Stimulated activated CD4-positive, alpha-beta T cell treated with anti-CD3 and anti-CD28 coated beads, Interleukin-4, amount 100 ng/mL, for 48 hours (primary cell): Measurements from ENCODE around the gene NHEJ1.

Experiments used
- DNase-seq, 2 donors: peaks; one replicate each; pipeline ENCODE4 v3.0.0-alpha.2; 2020; ENCODE audit warnings: low read depth in 2 of 2

NHEJ1 gene

DNA sequence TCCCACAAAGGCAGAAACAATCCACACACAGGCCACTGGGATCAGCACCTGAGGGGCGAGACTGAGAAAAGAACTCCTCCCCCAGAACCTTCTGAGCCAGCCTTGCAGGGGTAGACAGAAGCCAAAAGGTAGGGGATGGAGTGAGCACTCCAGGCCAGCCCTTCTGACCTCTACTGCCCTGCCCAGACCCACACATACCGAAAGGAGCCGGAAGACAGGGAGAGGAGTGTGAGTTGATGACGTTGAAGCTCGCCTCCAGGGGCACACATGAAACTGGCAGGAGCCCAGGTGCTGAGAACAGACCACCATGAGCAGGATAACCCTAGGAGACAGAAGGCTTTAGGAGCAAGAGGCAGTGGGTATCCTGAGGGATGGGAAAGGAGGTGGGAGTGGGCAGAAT lies 7.4 kb upstream of the NHEJ1 start:
- DNase-seq, result no peak

DNA sequence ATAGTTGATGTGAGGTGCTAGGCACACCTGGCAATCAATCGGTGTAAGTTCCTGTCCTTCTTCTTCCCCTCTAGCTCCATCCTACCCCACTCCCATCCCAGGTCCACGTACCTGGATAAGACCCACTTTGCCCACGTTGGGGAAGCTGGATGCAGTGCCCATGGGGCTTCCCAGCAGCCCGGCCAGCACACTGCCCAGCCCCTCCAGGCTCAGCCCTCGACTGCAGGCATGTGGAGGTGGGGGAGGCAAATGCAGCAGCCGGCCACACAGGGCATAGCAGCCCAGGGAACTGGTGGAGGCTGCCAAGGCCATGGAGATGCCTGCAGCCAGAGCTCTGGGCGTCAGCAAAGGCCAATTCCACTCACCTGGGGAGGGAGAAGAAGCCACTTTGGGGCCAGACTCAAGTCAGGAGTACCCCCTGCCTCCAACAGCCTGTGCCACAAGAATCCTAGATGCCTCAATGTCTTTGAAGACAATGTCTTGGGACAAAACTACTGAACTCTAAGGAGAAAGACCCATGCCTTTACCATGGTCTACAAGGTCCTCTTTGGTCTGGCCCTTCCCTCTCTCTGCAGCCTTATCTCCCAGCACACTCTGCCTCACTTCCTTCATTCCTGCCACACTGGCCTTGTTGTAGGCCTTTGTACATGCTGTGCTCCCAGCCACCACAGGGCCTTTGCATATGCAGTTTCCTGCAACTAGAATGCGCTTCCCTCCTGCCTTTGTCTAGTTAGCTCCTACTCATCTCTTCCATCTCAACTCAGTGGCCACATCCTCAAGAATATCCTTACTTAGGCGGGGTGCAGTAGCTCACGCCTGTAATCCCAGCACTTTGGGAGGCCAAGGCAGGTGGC lies 4.7 kb upstream of the NHEJ1 start:
- DNase-seq, result no peak

DNA sequence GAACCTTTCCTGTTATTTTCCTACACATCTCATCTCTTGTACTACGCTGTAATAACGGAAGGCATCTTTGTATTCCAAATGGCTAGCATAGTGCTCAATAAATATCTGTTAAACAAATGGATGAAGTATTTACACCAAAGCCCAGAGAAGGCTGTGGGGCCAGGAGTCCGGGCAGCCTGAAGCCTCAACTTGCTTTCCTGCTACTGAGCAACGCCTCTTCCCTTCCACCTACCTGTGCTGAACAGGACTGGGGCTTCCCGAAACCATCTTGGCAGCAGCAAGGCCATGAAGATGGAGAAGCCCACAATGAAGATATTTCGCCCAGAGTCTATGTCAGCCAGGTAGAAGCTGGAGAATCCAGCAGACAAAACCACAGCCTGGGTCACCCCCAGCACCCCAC lies 2.5 kb upstream of the NHEJ1 start:
- no peak for DNase-seq

DNA sequence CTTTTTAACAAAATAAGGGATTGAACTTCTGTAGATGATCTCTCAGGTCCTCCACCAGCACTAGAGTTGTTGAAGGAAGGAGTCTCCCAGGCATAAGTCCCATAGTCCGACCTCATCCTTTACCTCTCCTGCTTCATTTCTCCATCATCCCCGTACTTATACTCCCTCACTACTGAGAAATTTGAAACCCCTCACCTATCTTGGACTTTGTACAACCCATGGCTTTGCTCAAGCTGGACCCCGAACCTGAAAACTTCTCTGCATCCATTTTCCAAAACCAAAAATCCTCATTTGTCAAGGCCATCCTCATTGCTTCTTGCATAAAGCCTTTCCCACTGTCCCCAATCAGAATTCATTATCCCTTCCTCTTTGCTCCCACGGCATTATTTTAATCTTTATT lies 482 bp upstream of the NHEJ1 start:
- DNase-seq, result no peak

DNA sequence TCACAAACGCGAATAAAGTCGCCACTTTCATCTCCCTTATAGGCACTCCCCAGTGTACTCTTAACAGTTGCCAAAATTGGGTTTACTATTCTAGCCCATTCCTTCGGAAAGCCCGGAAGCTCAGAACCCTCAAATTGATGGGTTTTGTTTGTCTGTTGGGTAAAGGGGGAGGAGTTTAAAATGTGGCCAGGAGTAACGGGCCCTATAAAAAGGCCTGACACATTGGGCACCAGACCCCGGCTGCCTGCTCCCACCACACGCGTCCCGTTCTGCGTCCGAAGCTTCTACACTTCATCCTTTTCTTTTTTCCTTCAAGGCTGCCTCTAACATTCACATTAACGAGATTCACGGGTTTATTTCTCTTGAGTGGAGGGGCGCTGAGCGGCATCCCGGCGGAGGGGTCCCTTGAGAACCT lies 837 bp downstream of the NHEJ1 start:
- DNase-seq, result no peak

DNA sequence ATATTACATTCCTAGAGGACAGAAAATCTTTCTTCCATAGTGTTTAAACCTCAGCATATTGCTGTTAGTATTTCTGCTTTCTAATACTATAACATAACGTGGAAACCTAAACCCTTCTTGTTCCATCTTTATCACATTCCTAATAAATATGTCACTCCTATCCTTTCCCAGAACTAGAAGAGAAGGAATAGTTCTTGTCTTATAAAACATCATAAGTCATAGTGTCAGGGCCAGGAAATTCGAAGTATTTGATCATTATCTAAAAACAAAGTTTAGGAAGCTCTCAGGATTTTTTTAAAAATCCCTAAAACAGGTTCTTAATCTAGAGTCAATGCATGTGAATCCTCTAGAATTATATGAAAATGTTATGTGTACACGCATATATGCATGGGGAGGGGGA lies 2.0 kb downstream of the NHEJ1 start:
- DNase-seq, result no peak

DNA sequence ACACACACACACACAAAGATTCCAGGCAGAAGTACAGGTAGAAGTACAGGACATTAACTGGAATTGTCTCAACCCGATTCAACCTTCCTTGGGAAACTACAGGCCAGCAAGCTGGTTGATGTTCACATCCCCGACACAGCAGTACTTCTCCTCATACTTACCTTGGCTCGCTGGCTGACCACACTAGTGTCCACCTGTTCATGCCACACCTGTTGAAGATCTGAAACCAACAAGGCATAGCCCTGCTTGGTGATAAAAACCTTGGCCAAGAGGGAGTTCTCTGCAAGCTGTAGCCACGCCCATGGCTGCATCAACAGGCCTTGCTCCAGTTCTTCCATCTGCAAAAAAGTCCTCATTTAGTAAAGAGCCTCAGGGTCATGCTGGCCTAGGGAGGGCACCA lies 2.6 kb downstream of the NHEJ1 start:
- DNase-seq, result no peak

DNA sequence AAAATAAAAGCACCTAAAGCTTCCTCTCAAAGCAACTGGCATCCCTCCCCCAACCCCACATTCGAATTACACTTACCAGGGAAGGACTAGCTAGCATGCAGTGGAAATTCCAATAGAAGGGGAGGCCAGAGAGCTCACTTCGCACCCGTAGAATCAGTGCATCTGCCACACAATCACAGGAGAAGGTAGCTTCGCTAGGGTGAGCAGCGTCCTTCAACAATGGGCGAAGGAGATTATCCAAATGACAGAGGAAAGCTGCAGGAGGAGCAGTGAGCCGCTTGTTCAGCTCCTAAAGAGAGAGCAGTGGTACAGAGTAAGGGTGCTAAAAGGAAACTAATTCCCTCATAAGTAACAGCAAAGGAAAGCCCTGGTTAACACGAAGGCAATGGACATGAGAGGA lies 3.2 kb downstream of the NHEJ1 start:
- DNase-seq, result no peak

DNA sequence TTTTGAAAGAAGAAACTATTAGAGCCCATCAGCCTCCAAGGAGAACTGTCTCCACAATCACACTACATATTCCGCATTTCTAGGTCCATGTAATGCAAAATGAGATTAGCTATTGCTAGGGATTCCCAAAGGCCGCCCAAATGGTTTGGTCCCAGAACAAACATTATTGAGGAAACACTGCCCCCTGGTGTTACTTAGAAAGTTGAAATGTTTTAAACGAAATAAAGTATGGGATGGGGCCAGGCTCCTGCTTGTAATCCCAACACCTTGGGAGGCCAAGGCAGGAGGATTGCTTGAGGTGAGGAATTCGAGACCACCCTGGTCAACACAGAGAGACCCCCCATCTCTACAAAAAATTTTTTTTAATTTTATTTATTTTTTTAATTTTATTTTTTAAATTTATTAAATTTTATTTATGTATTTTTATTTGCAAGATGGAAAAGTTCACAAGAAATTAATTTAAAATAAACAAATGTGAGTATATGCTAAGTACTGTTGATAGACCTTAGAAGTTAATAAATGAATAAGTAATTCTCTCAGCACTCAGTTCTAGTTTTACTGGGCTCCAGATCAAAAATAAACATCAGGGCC lies 5.5 kb downstream of the NHEJ1 start:
- peak in 1 of 2 donors; percentile 8 for DNase-seq

DNA sequence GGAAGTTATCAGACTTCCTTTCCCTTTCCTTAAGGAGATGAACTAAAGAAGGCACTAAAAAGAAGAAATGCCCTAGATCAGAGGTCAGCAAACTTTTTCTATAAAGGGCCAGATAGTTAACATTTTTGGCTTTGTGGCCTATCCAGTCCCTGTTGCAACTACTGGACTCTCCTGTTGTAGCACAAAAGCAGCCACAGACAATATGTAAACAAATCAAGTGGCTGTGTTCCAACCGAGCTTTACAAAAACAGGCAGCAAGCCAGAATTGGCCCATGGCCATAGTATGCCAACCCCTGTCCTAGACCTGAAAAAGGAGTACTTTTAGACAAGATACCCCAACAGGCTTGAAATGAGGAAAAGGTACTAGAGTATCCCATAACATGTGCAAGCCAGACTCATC lies 10.9 kb downstream of the NHEJ1 start:
- no peak for DNase-seq

DNA sequence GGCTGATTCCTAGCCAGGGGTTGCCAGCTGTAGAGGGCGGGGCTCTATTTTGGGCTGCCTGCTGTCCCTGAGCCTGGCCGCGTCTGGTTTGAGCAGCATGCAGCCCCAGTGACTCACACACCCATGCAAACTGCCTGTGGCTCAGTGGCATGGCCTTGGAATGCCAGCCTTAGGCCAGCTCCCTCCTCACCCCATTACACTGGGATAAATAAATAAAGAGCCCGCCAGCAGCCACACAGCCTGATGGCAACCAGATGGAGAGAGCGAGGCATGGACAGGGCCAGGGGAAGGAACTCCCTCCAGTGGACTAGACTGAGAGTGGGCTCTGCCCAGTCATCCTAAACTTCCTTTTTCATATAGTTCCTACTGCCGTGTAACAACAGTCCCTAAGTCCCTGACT lies 18.3 kb downstream of the NHEJ1 start:
- no peak for DNase-seq

DNA sequence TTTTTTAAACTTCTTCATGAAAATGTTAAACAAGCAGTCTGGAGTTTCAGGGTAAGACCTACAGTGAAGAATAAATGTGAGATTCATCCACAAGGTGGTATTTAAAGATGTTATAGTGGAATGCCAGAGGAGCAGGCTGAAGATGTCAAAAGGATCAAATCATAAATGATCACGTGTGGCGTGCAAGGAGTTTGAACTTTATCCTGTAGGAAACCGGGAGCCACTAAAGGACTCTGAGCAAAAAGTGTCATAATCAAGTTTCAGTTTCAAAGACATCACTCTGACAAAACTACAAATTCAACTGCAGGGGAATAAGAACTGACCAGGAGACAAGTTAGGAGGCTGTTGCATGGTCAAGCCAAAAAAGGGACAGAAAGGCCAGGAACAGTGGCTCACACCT lies 19.9 kb downstream of the NHEJ1 start:
- DNase-seq, result no peak

DNA sequence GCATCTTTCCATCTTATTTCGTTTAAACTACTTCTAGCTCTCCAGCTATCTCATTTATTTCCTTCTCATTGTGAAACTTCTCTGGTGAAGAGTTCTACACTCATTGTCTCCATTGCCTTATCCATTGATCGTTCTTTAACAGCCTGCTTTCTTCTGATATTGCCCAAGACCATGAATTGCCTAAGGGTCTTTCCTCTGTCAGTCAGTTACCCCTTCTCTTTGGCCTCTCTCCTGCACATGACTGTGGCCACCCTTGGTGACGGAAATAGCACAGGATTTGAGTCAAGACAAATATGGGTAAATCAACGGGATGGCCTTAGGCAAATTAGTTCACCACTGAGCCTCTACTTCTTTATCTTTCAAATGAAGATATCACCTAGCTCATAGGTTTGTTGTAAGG lies 26.6 kb downstream of the NHEJ1 start:
- DNase-seq, result no peak

DNA sequence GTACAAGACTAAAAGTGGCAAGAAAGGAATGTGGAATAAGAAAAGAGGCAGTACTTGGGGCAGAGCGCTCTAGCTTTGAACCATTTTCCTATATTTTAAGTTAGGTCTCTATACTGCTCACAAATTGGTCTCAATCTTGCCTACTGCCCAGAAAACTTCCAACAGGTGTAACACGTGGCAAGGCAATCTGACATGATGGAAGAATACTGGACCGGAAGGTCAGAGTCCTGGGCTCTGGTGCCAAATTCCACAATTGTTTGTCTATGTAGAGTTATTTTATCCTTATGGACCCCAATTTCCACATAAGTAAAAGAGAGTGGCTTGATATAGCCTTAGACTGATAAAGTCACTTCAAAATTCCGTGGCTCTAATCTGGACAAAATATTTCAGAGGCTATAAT lies 28.9 kb downstream of the NHEJ1 start:
- no peak for DNase-seq

DNA sequence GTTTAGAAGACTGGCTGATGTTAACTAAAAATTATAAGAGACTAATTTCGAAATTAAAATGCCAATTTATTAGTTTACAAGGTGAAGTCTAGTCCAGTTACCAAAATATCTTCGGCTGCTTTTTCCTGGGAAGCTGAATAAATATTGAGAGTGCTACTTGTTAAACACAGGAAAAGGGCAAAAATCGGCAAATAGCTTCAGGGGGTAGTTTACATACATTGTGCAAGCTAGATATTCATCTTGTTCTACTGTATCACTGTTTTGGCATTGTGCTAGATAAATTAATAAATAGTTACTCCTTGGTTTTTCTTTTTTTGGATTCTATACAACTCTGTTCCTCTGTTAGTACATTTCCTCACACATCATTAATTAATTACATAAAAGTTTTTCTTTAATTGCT lies 29.3 kb downstream of the NHEJ1 start:
- no peak for DNase-seq

DNA sequence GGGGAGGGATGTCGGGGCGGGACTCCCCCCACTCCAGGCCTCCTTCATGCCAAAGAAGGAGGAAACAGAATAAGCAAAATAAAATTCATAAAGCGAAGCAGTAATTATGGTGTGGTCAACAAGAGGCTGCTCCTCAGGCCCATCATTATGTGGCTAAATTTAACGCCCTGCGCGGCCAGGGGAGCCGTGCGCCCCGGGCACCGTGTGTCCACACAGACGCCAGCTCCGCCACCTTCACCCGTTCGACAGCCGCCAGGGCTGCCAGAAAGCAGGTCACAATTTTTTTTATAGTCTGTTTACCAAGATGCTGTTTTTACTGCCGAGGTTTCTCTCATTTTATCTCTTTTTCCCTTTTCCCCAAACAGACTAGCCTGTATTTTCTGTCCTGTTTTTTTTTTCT lies 31.0 kb downstream of the NHEJ1 start:
- no peak for DNase-seq

DNA sequence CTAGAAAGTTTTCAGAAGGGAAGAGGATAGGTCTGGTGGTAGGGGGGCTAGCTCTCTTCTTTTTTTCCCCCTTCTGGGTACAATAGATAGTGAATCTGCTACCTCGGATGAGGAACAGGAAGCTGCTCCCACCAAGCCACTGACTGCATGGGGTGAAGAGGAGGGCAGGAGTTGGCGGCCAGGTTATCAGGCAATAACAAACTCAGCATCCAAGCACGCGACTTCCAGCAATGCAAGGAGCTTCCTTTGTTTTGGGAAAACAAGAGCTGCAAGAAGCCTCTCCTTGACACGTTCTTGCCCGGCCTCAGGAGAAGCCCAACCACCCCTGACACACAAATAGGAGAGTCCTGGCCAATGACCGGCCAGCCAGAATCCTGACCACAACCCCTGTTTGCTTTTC lies 32.2 kb downstream of the NHEJ1 start:
- DNase-seq, result no peak

DNA sequence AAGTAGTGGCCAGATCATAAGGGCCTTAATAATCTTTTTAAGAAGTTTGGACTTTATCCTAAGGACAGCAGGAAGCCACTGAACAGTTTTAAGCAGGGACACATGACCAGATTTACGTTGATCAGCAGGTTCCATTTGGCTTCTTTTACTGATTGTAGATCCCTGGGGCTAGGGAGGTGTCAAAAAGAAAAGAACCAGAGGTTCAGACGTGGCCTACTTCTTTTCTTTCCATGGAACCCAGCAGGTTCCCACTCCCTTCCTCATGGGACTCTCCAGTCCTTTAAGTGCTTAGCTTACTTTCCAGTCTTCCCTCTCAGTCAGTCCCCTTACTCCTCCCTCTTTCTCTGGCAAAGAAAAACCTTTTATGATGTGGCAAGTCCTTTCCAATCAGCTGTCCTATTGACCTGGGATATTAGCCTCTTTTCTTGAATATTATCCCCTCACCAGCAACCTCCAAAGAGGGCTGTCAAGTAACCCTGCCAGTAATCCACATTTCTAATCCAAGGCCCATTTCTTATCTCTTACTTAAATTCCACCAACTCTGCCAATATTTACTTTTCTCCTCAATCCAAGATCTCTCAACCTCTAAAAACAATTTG lies 33.5 kb downstream of the NHEJ1 start:
- DNase-seq, result no peak

DNA sequence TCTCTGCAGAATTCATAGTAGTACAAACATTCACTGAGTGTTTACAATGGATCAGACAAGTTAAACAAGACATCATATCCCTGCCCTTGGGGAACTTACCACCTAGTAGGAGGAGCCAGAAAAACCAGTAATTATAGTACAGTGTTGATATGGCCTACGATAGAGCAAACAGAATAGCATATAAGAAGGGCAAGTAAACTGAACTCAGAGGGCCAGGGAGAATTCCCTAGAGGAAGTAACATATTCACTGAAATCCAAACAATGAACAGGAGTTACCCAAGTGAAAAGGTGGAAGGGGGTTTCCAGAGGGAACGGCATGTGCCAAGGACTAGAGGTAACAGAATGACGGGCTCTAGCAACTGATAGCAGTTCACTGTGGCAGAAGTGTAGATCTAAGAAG lies 34.1 kb downstream of the NHEJ1 start:
- DNase-seq, result no peak

DNA sequence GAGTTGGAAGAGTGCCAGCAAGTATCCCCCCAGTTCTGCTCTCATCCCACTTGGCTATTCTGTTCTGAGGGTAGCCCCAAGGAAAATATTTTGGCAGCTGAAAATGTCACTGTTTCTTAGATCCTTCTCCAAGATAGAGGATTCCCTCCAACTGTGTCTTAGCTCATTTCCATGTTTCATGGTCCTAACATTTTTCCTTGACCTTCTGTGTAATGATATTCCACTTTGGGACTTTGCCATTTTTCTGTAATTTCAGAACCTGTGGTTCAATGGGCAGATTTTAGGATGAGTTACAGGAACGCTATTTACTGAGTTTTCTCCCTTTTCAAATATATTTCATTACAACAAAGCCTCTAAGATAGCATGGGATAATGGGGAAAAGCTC lies 34.7 kb downstream of the NHEJ1 start:
- DNase-seq, result no peak

DNA sequence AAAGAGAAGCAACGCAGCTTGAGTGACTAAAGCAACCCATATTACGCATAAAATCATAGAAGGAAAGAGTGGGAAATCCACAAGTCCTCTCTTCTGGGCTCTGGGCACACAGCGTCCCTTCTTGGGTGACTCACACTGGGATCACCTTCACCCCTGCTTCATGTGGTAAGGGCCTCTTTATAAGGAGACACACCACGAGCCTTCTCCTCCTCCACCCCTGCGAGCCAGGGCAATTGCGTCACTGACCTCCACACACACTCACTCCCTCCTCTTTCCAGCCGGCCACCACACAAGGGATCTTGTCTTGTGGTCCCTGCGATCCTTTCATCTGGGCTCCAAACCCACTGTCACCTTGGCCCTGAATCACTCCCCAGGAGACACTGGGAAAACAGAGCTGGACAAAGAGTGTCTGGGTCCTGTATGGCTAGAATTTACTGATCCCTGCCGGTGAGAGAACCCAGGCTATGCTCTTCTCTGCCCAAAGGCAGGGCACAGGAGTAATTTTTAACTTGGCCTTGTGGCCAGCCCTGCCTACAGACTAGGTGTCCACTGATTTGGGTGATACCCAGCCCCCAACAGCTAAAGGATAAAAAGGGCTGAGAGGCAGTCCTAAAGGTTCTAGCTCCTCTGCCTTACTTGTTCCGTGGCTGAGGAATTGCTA lies 35.3 kb downstream of the NHEJ1 start:
- DNase-seq, result peak in 1 of 2 donors; percentile 35

DNA sequence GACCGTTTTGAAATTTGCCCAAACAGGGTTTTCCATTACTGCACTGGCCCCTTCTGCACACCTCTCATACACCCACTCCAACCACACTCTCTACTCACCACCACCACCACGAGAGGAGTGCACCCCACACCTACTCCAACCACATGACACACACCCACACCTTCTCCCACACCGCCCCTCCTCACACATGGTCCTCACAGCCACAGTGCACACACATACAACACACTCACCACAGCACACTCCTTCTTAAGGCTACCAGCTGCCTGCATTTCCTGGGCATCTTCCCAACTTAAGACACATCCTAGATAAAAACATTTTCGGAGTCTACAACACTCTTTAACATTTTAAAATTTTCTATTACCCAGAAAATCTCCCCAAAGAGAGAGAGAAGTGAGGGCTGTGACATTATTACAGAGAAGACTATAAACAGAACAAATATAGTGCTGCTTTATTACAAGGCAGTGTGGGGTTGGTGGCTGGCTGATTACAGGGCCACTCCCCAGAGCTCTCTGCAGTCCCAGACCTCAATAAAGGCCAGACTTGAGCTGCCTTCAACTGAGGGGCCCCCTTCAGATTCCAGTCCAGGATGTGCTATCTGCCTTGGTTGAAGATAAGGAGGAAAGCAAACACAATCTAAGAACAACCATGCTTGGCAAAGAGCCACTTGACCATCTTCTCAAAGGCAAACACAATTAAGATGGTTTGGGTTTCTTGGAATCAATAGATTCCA lies 36.1 kb downstream of the NHEJ1 start:
- DNase-seq, result no peak
